K562 (cell line): Measurements from ENCODE around the gene PARP9. TPM values are rescaled to one million over a fixed set of nuclear protein-coding genes. Genes with fewer than 3 reads are reported as not detected.

Experiments
- ATF7 ChIP-seq: fragments of 450-650 bp; IDR thresholded peaks from 2 replicates; pipeline ENCODE4 v1.7.1; 2014; ENCODE audit warnings: mild to moderate bottlenecking, moderate library complexity
- FOSL1 ChIP-seq: fragments of 200-800 bp; sonication (Bioruptor generic); conservative IDR thresholded peaks from 2 replicates; pipeline ENCODE4 v1.6.1; 2016; ENCODE audit warnings: missing genetic modification characterization, missing compliant biosample characterization
- FOXA3 ChIP-seq, 2 experiments: fragments of 450-650 bp in 1 of 2; sonication (generic) in 1 of 2; formaldehyde crosslinking; IDR thresholded peaks in 1 of 2; conservative IDR thresholded peaks in 1 of 2; 2 replicates each; pipeline versions ENCODE4 v1.4.0 to v1.8.0; 2020 to 2022; ENCODE audit warnings: mild to moderate bottlenecking in 2 of 2, missing genetic modification reagents in 1 of 2
- POLR2AphosphoS2 ChIP-seq: IDR thresholded peaks from 2 replicates; pipeline ENCODE4 v1.6.1; 2012; ENCODE audit warnings: low read length, improper control_type of control experiment
- POLR2G ChIP-seq: fragments of 200-400 bp; formaldehyde crosslinking; IDR thresholded peaks from 2 replicates; pipeline ENCODE4 v1.6.1; 2017; ENCODE audit warnings: low read depth, mild to moderate bottlenecking, antibody characterized with exemption, low read length, moderate library complexity
- RBBP5 ChIP-seq: fragments of 200-600 bp; sonication (generic); IDR thresholded peaks from 2 replicates; pipeline ENCODE4 v1.6.1; 2012; ENCODE audit warnings: borderline replicate concordance, mild to moderate bottlenecking, low read length, control low read depth, inconsistent platforms; ENCODE audit not compliant: insufficient read depth, poor library complexity, severe bottlenecking
- TAF1 ChIP-seq: IDR thresholded peaks from 2 replicates; pipeline ENCODE4 v1.6.1; 2011; ENCODE audit warnings: mild to moderate bottlenecking, low read length, moderate library complexity; ENCODE audit not compliant: insufficient read depth, control insufficient read depth, severe bottlenecking; ENCODE audit errors: extremely low read depth
- ZNF354B ChIP-seq: fragments of 250-450 bp; sonication (Bioruptor Pico); IDR thresholded peaks from 2 replicates; pipeline ENCODE4 v1.4.0; 2020
- ZNF551 ChIP-seq: fragments of 250-450 bp; sonication (Bioruptor Pico); IDR thresholded peaks from 2 replicates; pipeline ENCODE4 v1.5.0; 2021; ENCODE audit warnings: mild to moderate bottlenecking, moderate library complexity
- polyA plus RNA-seq, 8 experiments: library from polyadenylated mRNA; depleted of rRNA in 4 of 8; stranded (reverse) in 5 of 8; unstranded in 3 of 8; fragments of >200 nt; fragmentation: Nextera tagmentation in 2 of 8; fragmentation: Illumina TruSeq in 1 of 8; extraction: Ambion mirVana in 2 of 8; extraction: Trizol in 1 of 8; gene quantifications; 2 replicates each; pipeline versions ENCODE4 v1.2.1 to v1.2.3, GENCODE V29; 2011 to 2014; ENCODE audit warnings: inconsistent platforms in 1 of 8, missing spikeins in 1 of 8
- total RNA-seq, 7 experiments: library from RNA; depleted of rRNA in 6 of 7; stranded (reverse); fragments of >200 nt in 6 of 7; fragmentation: Illumina TruSeq in 2 of 7; extraction: Trizol in 2 of 7; gene quantifications; 2 replicates each; pipeline versions ENCODE4 v1.2.1 to v1.2.3, GENCODE V29; 2011 to 2021; ENCODE audit warnings: low replicate concordance in 1 of 7
- TF ChIP-seq, protein P1 (sequence below): sonication (generic); formaldehyde crosslinking; IDR thresholded peaks from 2 replicates; pipeline ENCODE4 v1.8.0; 2022; ENCODE audit warnings: missing genetic modification reagents, mild to moderate bottlenecking, borderline replicate concordance
- TF ChIP-seq, protein P2 (sequence below): fragments of 450-650 bp; IDR thresholded peaks from 2 replicates; pipeline ENCODE4 v1.6.1; 2017; ENCODE audit warnings: antibody characterized with exemption
- TF ChIP-seq, protein P3 (sequence below), 2 experiments: IDR thresholded peaks; 2 replicates each; pipeline ENCODE4 v1.6.1; 2012; ENCODE audit warnings: improper control_type of control experiment in 2 of 2, low read depth in 2 of 2, low read length in 2 of 2, borderline replicate concordance in 1 of 2
- TF ChIP-seq, protein P4 (sequence below): fragments of 250-450 bp; sonication (Bioruptor Pico); IDR thresholded peaks from 2 replicates; pipeline ENCODE4 v1.8.0; 2021; ENCODE audit warnings: moderate library complexity, mild to moderate bottlenecking, inconsistent platforms
- TF ChIP-seq, protein P5 (sequence below): fragments of 450-650 bp; formaldehyde crosslinking; IDR thresholded peaks from 2 replicates; pipeline ENCODE4 v1.4.0; 2022; ENCODE audit warnings: mild to moderate bottlenecking, moderate library complexity

The PARP9 gene
- total and polyA plus RNA-seq, 9 of the 15 experiments (the other 6 are each of a cell fraction or from before 2014, with no cell fraction given), result 2.1 to 4.8 (median 3.4) TPM

DNA sequence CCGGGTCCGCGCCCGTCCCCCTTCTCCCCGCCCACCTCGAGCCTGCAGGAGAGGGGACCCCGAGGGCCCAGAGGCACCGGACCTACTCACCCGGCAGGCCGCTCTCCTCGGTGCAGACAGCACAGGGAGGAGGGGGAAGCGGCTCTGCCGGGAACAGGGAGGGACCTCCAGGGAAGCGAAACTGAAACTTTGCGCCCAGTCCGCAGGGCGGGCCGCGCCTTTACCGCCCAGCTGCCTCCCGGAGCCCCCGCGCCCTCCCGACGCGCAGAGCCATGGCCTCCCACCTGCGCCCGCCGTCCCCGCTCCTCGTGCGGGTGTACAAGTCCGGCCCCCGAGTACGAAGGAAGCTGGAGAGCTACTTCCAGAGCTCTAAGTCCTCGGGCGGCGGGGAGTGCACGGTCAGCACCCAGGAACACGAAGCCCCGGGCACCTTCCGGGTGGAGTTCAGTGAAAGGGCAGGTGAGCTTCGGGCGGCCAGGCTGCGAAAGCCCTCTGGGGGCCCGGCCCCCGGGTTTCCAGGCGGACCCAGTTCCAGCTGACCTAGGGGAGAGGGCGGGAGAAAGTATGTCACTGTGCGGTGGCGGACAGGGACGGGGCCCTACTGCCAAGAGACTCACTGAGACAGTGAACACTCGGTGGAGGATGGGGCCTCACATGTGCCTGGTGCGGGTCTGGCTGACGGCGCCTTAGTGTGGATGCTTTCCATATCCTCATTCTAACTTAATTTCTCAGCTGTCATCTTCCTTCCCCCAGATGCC lies at the start of gene PARP9, which contains the start of gene DTX3L (continued):
- TF ChIP-seq, protein P1, sequence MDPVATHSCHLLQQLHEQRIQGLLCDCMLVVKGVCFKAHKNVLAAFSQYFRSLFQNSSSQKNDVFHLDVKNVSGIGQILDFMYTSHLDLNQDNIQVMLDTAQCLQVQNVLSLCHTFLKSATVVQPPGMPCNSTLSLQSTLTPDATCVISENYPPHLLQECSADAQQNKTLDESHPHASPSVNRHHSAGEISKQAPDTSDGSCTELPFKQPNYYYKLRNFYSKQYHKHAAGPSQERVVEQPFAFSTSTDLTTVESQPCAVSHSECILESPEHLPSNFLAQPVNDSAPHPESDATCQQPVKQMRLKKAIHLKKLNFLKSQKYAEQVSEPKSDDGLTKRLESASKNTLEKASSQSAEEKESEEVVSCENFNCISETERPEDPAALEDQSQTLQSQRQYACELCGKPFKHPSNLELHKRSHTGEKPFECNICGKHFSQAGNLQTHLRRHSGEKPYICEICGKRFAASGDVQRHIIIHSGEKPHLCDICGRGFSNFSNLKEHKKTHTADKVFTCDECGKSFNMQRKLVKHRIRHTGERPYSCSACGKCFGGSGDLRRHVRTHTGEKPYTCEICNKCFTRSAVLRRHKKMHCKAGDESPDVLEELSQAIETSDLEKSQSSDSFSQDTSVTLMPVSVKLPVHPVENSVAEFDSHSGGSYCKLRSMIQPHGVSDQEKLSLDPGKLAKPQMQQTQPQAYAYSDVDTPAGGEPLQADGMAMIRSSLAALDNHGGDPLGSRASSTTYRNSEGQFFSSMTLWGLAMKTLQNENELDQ, result no peak
- TF ChIP-seq, protein P2, sequence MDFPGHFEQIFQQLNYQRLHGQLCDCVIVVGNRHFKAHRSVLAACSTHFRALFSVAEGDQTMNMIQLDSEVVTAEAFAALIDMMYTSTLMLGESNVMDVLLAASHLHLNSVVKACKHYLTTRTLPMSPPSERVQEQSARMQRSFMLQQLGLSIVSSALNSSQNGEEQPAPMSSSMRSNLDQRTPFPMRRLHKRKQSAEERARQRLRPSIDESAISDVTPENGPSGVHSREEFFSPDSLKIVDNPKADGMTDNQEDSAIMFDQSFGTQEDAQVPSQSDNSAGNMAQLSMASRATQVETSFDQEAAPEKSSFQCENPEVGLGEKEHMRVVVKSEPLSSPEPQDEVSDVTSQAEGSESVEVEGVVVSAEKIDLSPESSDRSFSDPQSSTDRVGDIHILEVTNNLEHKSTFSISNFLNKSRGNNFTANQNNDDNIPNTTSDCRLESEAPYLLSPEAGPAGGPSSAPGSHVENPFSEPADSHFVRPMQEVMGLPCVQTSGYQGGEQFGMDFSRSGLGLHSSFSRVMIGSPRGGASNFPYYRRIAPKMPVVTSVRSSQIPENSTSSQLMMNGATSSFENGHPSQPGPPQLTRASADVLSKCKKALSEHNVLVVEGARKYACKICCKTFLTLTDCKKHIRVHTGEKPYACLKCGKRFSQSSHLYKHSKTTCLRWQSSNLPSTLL, result no peak
- TF ChIP-seq, protein P3, sequence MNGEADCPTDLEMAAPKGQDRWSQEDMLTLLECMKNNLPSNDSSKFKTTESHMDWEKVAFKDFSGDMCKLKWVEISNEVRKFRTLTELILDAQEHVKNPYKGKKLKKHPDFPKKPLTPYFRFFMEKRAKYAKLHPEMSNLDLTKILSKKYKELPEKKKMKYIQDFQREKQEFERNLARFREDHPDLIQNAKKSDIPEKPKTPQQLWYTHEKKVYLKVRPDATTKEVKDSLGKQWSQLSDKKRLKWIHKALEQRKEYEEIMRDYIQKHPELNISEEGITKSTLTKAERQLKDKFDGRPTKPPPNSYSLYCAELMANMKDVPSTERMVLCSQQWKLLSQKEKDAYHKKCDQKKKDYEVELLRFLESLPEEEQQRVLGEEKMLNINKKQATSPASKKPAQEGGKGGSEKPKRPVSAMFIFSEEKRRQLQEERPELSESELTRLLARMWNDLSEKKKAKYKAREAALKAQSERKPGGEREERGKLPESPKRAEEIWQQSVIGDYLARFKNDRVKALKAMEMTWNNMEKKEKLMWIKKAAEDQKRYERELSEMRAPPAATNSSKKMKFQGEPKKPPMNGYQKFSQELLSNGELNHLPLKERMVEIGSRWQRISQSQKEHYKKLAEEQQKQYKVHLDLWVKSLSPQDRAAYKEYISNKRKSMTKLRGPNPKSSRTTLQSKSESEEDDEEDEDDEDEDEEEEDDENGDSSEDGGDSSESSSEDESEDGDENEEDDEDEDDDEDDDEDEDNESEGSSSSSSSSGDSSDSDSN (IDR thresholded peaks at IDR 0.05; ENCODE audit: borderline replicate concordance in 1 of 2, low read depth in 2 of 2, low read length in 2 of 2), result peak; percentile 66 to 74; a peak in 2 of 4 replicates
- TF ChIP-seq TAF1 (peak; percentile 52), ATF7 (peak; percentile 47; the same call in 1 of the 2 replicates), RBBP5 (peak; percentile 83), POLR2AphosphoS2 (no peak), POLR2G (peak; percentile 89), FOXA3 (CRISPR knock-in tag; conservative IDR thresholded peaks at IDR 0.05 in 1 of 2, IDR thresholded peaks at IDR 0.05 in 1 of 2) (no peak), FOSL1 (tag) (no peak), ZNF354B (CRISPR knock-in tag) (no peak), ZNF551 (no peak)
- TF ChIP-seq, protein P4, sequence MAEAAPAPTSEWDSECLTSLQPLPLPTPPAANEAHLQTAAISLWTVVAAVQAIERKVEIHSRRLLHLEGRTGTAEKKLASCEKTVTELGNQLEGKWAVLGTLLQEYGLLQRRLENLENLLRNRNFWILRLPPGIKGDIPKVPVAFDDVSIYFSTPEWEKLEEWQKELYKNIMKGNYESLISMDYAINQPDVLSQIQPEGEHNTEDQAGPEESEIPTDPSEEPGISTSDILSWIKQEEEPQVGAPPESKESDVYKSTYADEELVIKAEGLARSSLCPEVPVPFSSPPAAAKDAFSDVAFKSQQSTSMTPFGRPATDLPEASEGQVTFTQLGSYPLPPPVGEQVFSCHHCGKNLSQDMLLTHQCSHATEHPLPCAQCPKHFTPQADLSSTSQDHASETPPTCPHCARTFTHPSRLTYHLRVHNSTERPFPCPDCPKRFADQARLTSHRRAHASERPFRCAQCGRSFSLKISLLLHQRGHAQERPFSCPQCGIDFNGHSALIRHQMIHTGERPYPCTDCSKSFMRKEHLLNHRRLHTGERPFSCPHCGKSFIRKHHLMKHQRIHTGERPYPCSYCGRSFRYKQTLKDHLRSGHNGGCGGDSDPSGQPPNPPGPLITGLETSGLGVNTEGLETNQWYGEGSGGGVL (CRISPR knock-in tag), result no peak
- TF ChIP-seq, protein P5, sequence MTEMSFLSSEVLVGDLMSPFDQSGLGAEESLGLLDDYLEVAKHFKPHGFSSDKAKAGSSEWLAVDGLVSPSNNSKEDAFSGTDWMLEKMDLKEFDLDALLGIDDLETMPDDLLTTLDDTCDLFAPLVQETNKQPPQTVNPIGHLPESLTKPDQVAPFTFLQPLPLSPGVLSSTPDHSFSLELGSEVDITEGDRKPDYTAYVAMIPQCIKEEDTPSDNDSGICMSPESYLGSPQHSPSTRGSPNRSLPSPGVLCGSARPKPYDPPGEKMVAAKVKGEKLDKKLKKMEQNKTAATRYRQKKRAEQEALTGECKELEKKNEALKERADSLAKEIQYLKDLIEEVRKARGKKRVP (CRISPR knock-in tag), result no peak
